Stimulated activated CD4-positive, alpha-beta T cell treated with anti-CD3 and anti-CD28 coated beads, Interleukin-1b, Interleukin-23, amount 100 ng/mL, for 1 hour (primary cell): ENCODE measurements around the gene TSGA10.
"Not testable (repeated sequence)": the region's sequence is repeated elsewhere in the genome, so short reads cannot be mapped to it uniquely, and the experiment has no call there.

Source experiments
- DNase-seq, 2 donors: peaks; one replicate each; pipeline ENCODE4 v3.0.0-alpha.2; 2020; ENCODE audit warnings: low read depth in 2 of 2

TSGA10 gene

GRCh38 chr2:99154643-99155536 lies at the start of gene TSGA10, which contains the start of gene LIPT1:
Gene TSGA10 (minus strand): TSS chr2:99154942. CDS start chr2:99109439, 45,503 bp downstream.
Gene LIPT1 (plus strand): TSS chr2:99154967. CDS start chr2:99161958, 6,991 bp downstream.
- DNase-seq: peak; percentile 76 to 78

- no peak for DNase-seq
Measured at GRCh38 chr2:99201959-99202678, 47.4 kb upstream of the TSGA10 start.

GRCh38 chr2:99200076-99200800 lies 45.5 kb upstream of the TSGA10 start:
- DNase-seq: no peak

- DNase-seq: no peak
Measured at GRCh38 chr2:99198103-99198841, 43.5 kb upstream of the TSGA10 start.

GRCh38 chr2:99192364-99192763 lies 37.6 kb upstream of the TSGA10 start:
- DNase-seq: not testable (repeated sequence)

- no peak for DNase-seq
Measured at GRCh38 chr2:99190548-99190947, 35.8 kb upstream of the TSGA10 start.

GRCh38 chr2:99188357-99188756 lies 33.6 kb upstream of the TSGA10 start:
- DNase-seq: no peak

GRCh38 chr2:99187011-99187410 lies 32.3 kb upstream of the TSGA10 start:
- no peak for DNase-seq

GRCh38 chr2:99184811-99185210 lies 30.1 kb upstream of the TSGA10 start:
- DNase-seq: no peak

- DNase-seq: no peak
Measured at GRCh38 chr2:99183025-99183424, 28.3 kb upstream of the TSGA10 start.

- DNase-seq: no peak
Measured at GRCh38 chr2:99181624-99182000, 26.9 kb upstream of the TSGA10 start.

GRCh38 chr2:99180755-99181623 lies 26.2 kb upstream of the TSGA10 start, which contains the start of the genes MITD1 and MRPL30:
Gene MITD1 (minus strand): TSS chr2:99181058. CDS start chr2:99180981, 77 bp downstream.
Gene MRPL30 (plus strand): TSS chr2:99181184. CDS start chr2:99186204, 5,020 bp downstream.
- DNase-seq: peak; percentile 67 to 77

GRCh38 chr2:99171377-99172140 lies 16.8 kb upstream of the TSGA10 start:
- DNase-seq: no peak

GRCh38 chr2:99169534-99169933 lies 14.8 kb upstream of the TSGA10 start:
- DNase-seq: no peak

GRCh38 chr2:99166218-99166617 lies 11.5 kb upstream of the TSGA10 start:
- DNase-seq: no peak

GRCh38 chr2:99159594-99159993 lies 4.9 kb upstream of the TSGA10 start:
- DNase-seq: no peak

- no peak for DNase-seq
Measured at GRCh38 chr2:99158599-99158998, 3.9 kb upstream of the TSGA10 start.

- no peak for DNase-seq
Measured at GRCh38 chr2:99156891-99157290, 2.1 kb upstream of the TSGA10 start.

GRCh38 chr2:99153921-99154604 lies 679 bp downstream of the TSGA10 start:
- no peak for DNase-seq
